DND-41 (cell line): ENCODE measurements around the gene SPACDR.
"Not testable (repeated sequence)": the region's sequence is repeated elsewhere in the genome, so short reads cannot be mapped to it uniquely, and the experiment has no call there.

Experiments
- EZH2 ChIP-seq: IDR thresholded peaks from 3 replicates; pipeline ENCODE4 v1.6.1; 2012; ENCODE audit warnings: borderline replicate concordance, low read depth, mild to moderate bottlenecking, moderate library complexity, low read length, inconsistent platforms; ENCODE audit not compliant: severe bottlenecking
- TF ChIP-seq, protein P1 (sequence below): IDR thresholded peaks from 2 replicates; pipeline ENCODE4 v1.5.1; 2012; ENCODE audit warnings: borderline replicate concordance, low read length, moderate library complexity, mild to moderate bottlenecking; ENCODE audit not compliant: poor library complexity, severe bottlenecking; ENCODE audit errors: extremely low read depth

DNA sequence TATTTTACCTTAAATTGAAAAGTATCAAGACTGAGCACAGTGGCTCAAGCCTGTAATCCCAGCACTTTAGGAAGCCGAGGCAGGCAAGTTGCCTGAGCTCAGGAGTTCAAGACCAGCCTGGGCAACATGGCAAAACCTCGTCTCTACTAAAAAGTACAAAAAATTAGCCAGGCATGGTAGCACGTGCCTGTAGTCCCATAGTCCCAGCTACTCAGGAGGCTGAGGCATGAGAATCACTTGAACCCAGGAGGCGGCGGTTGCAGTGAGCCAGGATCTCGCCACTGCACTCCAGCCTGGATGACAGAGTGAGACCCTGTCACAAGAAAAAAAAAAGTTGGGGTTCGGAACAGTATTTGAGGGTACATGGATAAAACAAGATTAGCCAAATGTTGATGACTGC lies 24.8 kb downstream of the SPACDR start:
- TF ChIP-seq, protein P1, sequence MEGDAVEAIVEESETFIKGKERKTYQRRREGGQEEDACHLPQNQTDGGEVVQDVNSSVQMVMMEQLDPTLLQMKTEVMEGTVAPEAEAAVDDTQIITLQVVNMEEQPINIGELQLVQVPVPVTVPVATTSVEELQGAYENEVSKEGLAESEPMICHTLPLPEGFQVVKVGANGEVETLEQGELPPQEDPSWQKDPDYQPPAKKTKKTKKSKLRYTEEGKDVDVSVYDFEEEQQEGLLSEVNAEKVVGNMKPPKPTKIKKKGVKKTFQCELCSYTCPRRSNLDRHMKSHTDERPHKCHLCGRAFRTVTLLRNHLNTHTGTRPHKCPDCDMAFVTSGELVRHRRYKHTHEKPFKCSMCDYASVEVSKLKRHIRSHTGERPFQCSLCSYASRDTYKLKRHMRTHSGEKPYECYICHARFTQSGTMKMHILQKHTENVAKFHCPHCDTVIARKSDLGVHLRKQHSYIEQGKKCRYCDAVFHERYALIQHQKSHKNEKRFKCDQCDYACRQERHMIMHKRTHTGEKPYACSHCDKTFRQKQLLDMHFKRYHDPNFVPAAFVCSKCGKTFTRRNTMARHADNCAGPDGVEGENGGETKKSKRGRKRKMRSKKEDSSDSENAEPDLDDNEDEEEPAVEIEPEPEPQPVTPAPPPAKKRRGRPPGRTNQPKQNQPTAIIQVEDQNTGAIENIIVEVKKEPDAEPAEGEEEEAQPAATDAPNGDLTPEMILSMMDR, result not testable (repeated sequence)
- not testable (repeated sequence) for TF ChIP-seq EZH2
